PC-3 (cell line): ENCODE results near the gene WWP2. TPM values are rescaled to one million over a fixed set of nuclear protein-coding genes. Genes with fewer than 3 reads are reported as not detected.

ENCODE experiments used
- ATAC-seq: fragments of 200-7000 bp; cut with Tn5 transposase; 2 replicates; pipeline ENCODE4 v1.9.1; 2020; ENCODE audit warnings: mild to moderate bottlenecking, moderate library complexity
- BruUV-seq: library from RNA; stranded (reverse); fragments of 400-500 nt; replicated peaks from 2 replicates; lab custom pipeline; 2021; lab: Mats Ljungman, UMichigan
- CTCF ChIA-PET: fragments of 300-600 bp; sonication (Branson Sonifier 250); formaldehyde crosslinking; loops from one replicate; lab custom pipeline; 2022; ENCODE audit warnings: antibody characterized with exemption; lab: Charles Lee
- POLR2A ChIA-PET: fragments of 300-600 bp; sonication (Branson Sonifier 250); formaldehyde crosslinking; loops from one replicate; lab custom pipeline; 2022; ENCODE audit warnings: antibody characterized with exemption; ENCODE audit not compliant: unreplicated experiment; lab: Charles Lee
- DNase-seq: peaks from one replicate; pipeline ENCODE4 v3.0.0-alpha.2; 2015
- H2AFZ ChIP-seq: fragments of 300-600 bp; sonication (generic); 2 replicates; pipeline ENCODE4 v1.6.0; 2016; ENCODE audit warnings: antibody characterized with exemption, low read length
- H3F3A ChIP-seq: fragments of 300-600 bp; sonication (generic); one replicate; pipeline ENCODE4 v1.6.0; 2017; ENCODE audit warnings: antibody characterized with exemption, low read length, control low read depth, mild to moderate bottlenecking; ENCODE audit not compliant: unreplicated experiment
- H3K27ac ChIP-seq: fragments of 300-600 bp; sonication (generic); 2 replicates; pipeline ENCODE4 v1.5.1; 2016; ENCODE audit warnings: mild to moderate bottlenecking, low read length
- H3K27me3 ChIP-seq: fragments of 300-600 bp; sonication (generic); 2 replicates; pipeline ENCODE4 v1.6.1; 2016; ENCODE audit warnings: low read length, mixed read lengths
- H3K36me3 ChIP-seq: fragments of 300-600 bp; sonication (generic); 2 replicates; pipeline ENCODE4 v1.6.1; 2016; ENCODE audit warnings: low read depth, mixed run types, low read length, mixed read lengths
- H3K4me1 ChIP-seq: fragments of 300-600 bp; sonication (generic); 2 replicates; pipeline ENCODE4 v1.5.1; 2016; ENCODE audit warnings: low read length; ENCODE audit not compliant: insufficient read depth
- H3K4me2 ChIP-seq: fragments of 300-600 bp; sonication (generic); 2 replicates; pipeline ENCODE4 v1.6.0; 2016; ENCODE audit warnings: low read length
- H3K4me3 ChIP-seq: fragments of 300-600 bp; sonication (generic); 2 replicates; pipeline ENCODE4 v1.5.1; 2016; ENCODE audit warnings: mild to moderate bottlenecking, low read length, mixed read lengths
- H3K79me2 ChIP-seq: fragments of 300-600 bp; sonication (generic); 2 replicates; pipeline ENCODE4 v1.6.1; 2017; ENCODE audit warnings: low read length, mixed read lengths
- H3K9ac ChIP-seq: fragments of 300-600 bp; sonication (generic); 2 replicates; pipeline ENCODE4 v1.6.0; 2016; ENCODE audit warnings: mild to moderate bottlenecking, low read length
- H3K9me2 ChIP-seq: fragments of 300-600 bp; sonication (generic); replicated peaks from 2 replicates; pipeline ENCODE4 v1.6.1; 2016; ENCODE audit warnings: mixed run types, low read length, mixed read lengths
- H3K9me3 ChIP-seq: fragments of 300-600 bp; sonication (generic); 2 replicates; pipeline ENCODE4 v1.6.1; 2016; ENCODE audit warnings: low read length, mixed read lengths
- H4K20me1 ChIP-seq: fragments of 300-600 bp; sonication (generic); 2 replicates; pipeline ENCODE4 v1.6.1; 2016; ENCODE audit warnings: low read length, mixed read lengths
- EZH2 ChIP-seq: fragments of 300-600 bp; sonication (generic); IDR thresholded peaks from one replicate; pipeline ENCODE4 v1.6.1; 2017; ENCODE audit warnings: antibody characterized with exemption, mild to moderate bottlenecking, low read length; ENCODE audit not compliant: unreplicated experiment
- EZH2phosphoT487 ChIP-seq: fragments of 300-600 bp; sonication (generic); IDR thresholded peaks from 2 replicates; pipeline ENCODE4 v1.6.1; 2018; ENCODE audit warnings: mild to moderate bottlenecking, antibody characterized with exemption, low read length, borderline replicate concordance
- intact Hi-C: fragments of 100-400 bp; cut with micrococcal nuclease; formaldehyde crosslinking; loops from 2 replicates; pipeline ENCODE4 v1.9.0; 2023
- total RNA-seq: library from RNA; depleted of rRNA; stranded (reverse); fragments of >200 nt; gene quantifications from 2 replicates; pipeline ENCODE4 v1.2.3, GENCODE V29; 2014
- TF ChIP-seq, protein P1 (sequence below): fragments of 300-600 bp; sonication (generic); conservative IDR thresholded peaks from 2 replicates; pipeline ENCODE4 v1.5.1; 2017; ENCODE audit warnings: antibody characterized with exemption, low read depth, mild to moderate bottlenecking, low read length

WWP2 gene
- total RNA-seq, 1 experiment from 2014 or later: 15.8 TPM

- Histone ChIP-seq H3K79me2 (no peaks in the 10 kb centered on the region), H3K4me3 (no peak overlapping the region), H3K9me3 (no peaks in the 10 kb centered on the region), H3K9me2 (no peaks in the 10 kb centered on the region), H3K9ac (no peak overlapping the region), H2AFZ (no peak overlapping the region), H3K27ac (no peak overlapping the region), H3K4me2 (no peak overlapping the region), H3K4me1 (no peaks in the 10 kb centered on the region), H3K27me3 (no peaks in the 10 kb centered on the region), H3K36me3 (no peaks in the 10 kb centered on the region), H3F3A (no peaks in the 10 kb centered on the region), H4K20me1 (no peaks in the 10 kb centered on the region)
- CTCF ChIA-PET: no interaction called here
- BruUV-seq: no TSS peak
- TF ChIP-seq, protein P1, sequence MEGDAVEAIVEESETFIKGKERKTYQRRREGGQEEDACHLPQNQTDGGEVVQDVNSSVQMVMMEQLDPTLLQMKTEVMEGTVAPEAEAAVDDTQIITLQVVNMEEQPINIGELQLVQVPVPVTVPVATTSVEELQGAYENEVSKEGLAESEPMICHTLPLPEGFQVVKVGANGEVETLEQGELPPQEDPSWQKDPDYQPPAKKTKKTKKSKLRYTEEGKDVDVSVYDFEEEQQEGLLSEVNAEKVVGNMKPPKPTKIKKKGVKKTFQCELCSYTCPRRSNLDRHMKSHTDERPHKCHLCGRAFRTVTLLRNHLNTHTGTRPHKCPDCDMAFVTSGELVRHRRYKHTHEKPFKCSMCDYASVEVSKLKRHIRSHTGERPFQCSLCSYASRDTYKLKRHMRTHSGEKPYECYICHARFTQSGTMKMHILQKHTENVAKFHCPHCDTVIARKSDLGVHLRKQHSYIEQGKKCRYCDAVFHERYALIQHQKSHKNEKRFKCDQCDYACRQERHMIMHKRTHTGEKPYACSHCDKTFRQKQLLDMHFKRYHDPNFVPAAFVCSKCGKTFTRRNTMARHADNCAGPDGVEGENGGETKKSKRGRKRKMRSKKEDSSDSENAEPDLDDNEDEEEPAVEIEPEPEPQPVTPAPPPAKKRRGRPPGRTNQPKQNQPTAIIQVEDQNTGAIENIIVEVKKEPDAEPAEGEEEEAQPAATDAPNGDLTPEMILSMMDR: no peak
- TF ChIP-seq EZH2: no peak
- no peak for TF ChIP-seq EZH2phosphoT487
- DNase-seq (no peak), ATAC-seq (no peak)
- intact Hi-C loops: no loop called here
- POLR2A ChIA-PET: no interaction called here
These were observed 171.9 kb downstream of the WWP2 start for GRCh38 chr16:69934044-69934443.

GRCh38 chr16:69934751-69935150, 172.6 kb downstream of the WWP2 start:
- no peak overlapping the region for H3K4me2 ChIP-seq
- H2AFZ ChIP-seq: no peak overlapping the region
- H3K4me1 ChIP-seq: no peaks in the 10 kb centered on the region
- TF ChIP-seq, protein P1: no peak
- no peak for TF ChIP-seq EZH2
- TF ChIP-seq EZH2phosphoT487: no peak
- no peak overlapping the region for H3K27ac ChIP-seq
- POLR2A ChIA-PET: no interaction called here
- no peak for DNase-seq
- H3K9me2 ChIP-seq: no peaks in the 10 kb centered on the region
- no peaks in the 10 kb centered on the region for H4K20me1 ChIP-seq
- H3K36me3 ChIP-seq: no peaks in the 10 kb centered on the region
- no peaks in the 10 kb centered on the region for H3K79me2 ChIP-seq
- no peaks in the 10 kb centered on the region for H3K9me3 ChIP-seq
- no peak for ATAC-seq
- intact Hi-C loops: no loop called here
- CTCF ChIA-PET: no interaction called here
- no peaks in the 10 kb centered on the region for H3F3A ChIP-seq
- H3K4me3 ChIP-seq: no peak overlapping the region
- no peaks in the 10 kb centered on the region for H3K27me3 ChIP-seq
- no TSS peak for BruUV-seq
- H3K9ac ChIP-seq: no peak overlapping the region

- Histone ChIP-seq H3K9me3 (no peaks in the 10 kb centered on the region), H3F3A (no peaks in the 10 kb centered on the region), H3K9ac (no peak overlapping the region), H3K27ac (no peak overlapping the region), H3K9me2 (no peaks in the 10 kb centered on the region), H3K4me1 (no peaks in the 10 kb centered on the region), H3K27me3 (no peaks in the 10 kb centered on the region), H3K4me2 (no peak overlapping the region), H4K20me1 (no peaks in the 10 kb centered on the region), H3K4me3 (no peak overlapping the region), H2AFZ (no peak overlapping the region), H3K36me3 (no peaks in the 10 kb centered on the region), H3K79me2 (no peaks in the 10 kb centered on the region)
- ATAC-seq: no peak
- CTCF ChIA-PET: no interaction called here
- TF ChIP-seq, protein P1: no peak
- TF ChIP-seq EZH2phosphoT487 (no peak), EZH2 (no peak)
- POLR2A ChIA-PET: no interaction called here
- no peak for DNase-seq
- no TSS peak for BruUV-seq
- intact Hi-C loops: no loop called here
These were observed 173.2 kb downstream of the WWP2 start for GRCh38 chr16:69935278-69935711.
